BJ (cell line): ENCODE data around the gene GPR137B. TPM values are rescaled to one million over a fixed set of nuclear protein-coding genes. Genes with fewer than 3 reads are reported as not detected.

Experiments used
- CTCF ChIA-PET: fragments of 350-600 bp; formaldehyde crosslinking; extraction: SDS; loops from one replicate; lab custom pipeline; 2021; ENCODE audit warnings: antibody characterized with exemption, inconsistent platforms; lab: Yijun Ruan, JAX
- POLR2A ChIA-PET: fragments of 300-600 bp; sonication (Branson Sonifier 250); formaldehyde crosslinking; extraction: SDS; loops from one replicate; lab custom pipeline; 2021; ENCODE audit warnings: antibody characterized with exemption; lab: Charles Lee
- DNase-seq: peaks from one replicate; pipeline ENCODE4 v3.0.0-alpha.2; 2011; ENCODE audit warnings: low read depth
- H3K27me3 ChIP-seq: 2 replicates; pipeline ENCODE4 v1.6.0; 2011; ENCODE audit warnings: low read length; ENCODE audit not compliant: control insufficient read depth, insufficient read depth
- H3K36me3 ChIP-seq: 2 replicates; pipeline ENCODE4 v1.5.1; 2011; ENCODE audit warnings: low read length; ENCODE audit not compliant: control insufficient read depth, insufficient read depth
- H3K4me3 ChIP-seq: 2 replicates; pipeline ENCODE4 v1.5.1; 2011; ENCODE audit warnings: low read depth, mild to moderate bottlenecking, control low read depth, low read length
- CTCF ChIP-seq: IDR thresholded peaks from 2 replicates; pipeline ENCODE4 v1.5.1; 2011; ENCODE audit warnings: low read depth, mild to moderate bottlenecking, control low read depth, inconsistent platforms, low read length, moderate library complexity; ENCODE audit not compliant: insufficient read depth
- polyA plus RNA-seq: library from polyadenylated mRNA; depleted of rRNA; stranded (reverse); fragments of >200 nt; gene quantifications from 2 replicates; pipeline ENCODE4 v1.2.3, GENCODE V29; 2011

The GPR137B gene
- polyA plus RNA-seq, 1 experiment = 7.8 TPM

DNA sequence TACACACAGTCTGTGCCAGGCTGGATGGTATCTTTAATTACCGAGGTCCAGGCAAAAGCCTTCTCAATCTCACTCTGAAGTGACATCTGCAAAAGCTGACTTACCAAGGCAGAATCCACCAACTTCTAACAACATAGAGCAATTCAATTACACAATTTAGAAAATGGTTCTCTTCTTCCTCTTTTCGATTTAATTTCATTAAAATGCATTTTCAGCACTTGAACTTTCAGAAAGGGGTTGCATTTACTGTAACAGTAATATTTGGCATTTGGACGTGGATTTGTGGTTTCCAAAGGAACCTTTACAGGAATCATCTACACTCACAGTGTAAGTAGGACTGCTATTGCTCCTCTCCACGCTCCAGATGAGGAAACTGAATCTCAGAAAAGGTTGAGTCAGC is 86.1 kb downstream of the GPR137B start:
- TF ChIP-seq CTCF = no peak
- CTCF ChIA-PET = no interaction called here
- no peaks in the 10 kb centered on the region for H3K36me3 ChIP-seq
- POLR2A ChIA-PET = no interaction called here
- DNase-seq = no peak
- no peaks in the 10 kb centered on the region for H3K27me3 ChIP-seq
- H3K4me3 ChIP-seq = no peak overlapping the region

DNA sequence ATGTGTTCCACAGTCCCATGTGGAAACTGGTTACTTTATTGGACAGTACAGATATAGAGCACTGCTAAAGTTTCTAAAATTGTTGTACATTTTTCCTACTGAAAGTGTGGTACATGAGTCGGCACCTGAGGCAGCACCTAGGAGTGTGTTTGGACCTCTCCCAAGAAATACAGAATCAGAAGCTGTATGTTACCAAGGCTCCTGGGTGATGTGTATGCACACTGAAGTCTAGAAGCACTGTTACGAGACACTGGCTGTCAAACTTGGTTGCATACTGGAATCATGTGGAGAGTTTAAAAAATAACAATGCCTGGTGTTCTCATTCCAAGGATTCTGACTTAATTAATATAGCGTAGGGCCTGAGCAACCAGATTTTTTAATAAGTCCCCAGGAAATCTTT is 92.8 kb downstream of the GPR137B start:
- TF ChIP-seq CTCF = no peak
- H3K4me3 ChIP-seq = no peak overlapping the region
- no peaks in the 10 kb centered on the region for H3K36me3 ChIP-seq
- CTCF ChIA-PET = no interaction called here
- no peaks in the 10 kb centered on the region for H3K27me3 ChIP-seq
- no peak for DNase-seq
- POLR2A ChIA-PET = no interaction called here

- no peak for TF ChIP-seq CTCF
- ChIA-PET POLR2A (interaction anchor here (0.7 kb wide), 1 partner anchor 14 kb away, joined by 21 read pairs; no protein-coding TSS in a partner anchor), CTCF (interaction anchor here (1.3 kb wide), 1 partner anchor 10 kb away, joined by 3 read pairs; no protein-coding TSS in a partner anchor)
- no peak for DNase-seq
- Histone ChIP-seq H3K27me3 (no peaks in the 10 kb centered on the region), H3K36me3 (no peaks in the 10 kb centered on the region), H3K4me3 (no peak overlapping the region)
Measured at GRCh38 chr1:236239092-236239585, 96.8 kb downstream of the GPR137B start.

DNA sequence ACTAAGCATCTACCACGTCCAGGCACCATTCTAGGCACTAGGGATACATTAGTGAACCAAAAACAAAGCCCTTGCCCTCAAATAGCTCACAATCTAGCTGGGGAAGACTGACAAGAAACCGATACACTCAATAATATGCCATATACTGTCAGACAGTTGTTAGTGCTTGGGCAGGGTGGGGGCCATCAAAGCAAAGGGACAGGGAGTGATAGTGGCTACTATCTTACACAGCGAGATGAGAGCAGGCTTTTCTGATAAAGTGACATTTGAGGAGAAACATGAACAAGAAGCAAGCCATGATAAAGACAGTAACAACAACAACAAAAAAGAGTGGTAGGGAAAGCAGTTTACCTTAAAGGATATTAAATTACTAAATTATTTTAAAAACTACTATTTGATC is 98.3 kb downstream of the GPR137B start:
- ChIA-PET POLR2A (no interaction called here), CTCF (interaction anchor here (0.9 kb wide), 1 partner anchor 25 kb away, joined by 3 read pairs; no protein-coding TSS in a partner anchor)
- Histone ChIP-seq H3K27me3 (no peaks in the 10 kb centered on the region), H3K36me3 (no peaks in the 10 kb centered on the region), H3K4me3 (no peak overlapping the region)
- no peak for DNase-seq
- TF ChIP-seq CTCF = no peak

- no peaks in the 10 kb centered on the region for H3K36me3 ChIP-seq
- no peak for DNase-seq
- CTCF ChIA-PET = no interaction called here
- H3K27me3 ChIP-seq = no peaks in the 10 kb centered on the region
- H3K4me3 ChIP-seq = no peak overlapping the region
- POLR2A ChIA-PET = no interaction called here
- no peak for TF ChIP-seq CTCF
Measured at GRCh38 chr1:236242568-236242967, 100.2 kb downstream of the GPR137B start.
